NOMO-1 treated with dmso at 0.1 percent for 144 hours (cell line): ENCODE results near the gene NCOA5.

Experiments
- DNase-seq: peaks from one replicate; lab custom pipeline; 2025; ENCODE audit not compliant: unreplicated experiment; lab: John Stamatoyannopoulos, UW

The NCOA5 gene

DNA sequence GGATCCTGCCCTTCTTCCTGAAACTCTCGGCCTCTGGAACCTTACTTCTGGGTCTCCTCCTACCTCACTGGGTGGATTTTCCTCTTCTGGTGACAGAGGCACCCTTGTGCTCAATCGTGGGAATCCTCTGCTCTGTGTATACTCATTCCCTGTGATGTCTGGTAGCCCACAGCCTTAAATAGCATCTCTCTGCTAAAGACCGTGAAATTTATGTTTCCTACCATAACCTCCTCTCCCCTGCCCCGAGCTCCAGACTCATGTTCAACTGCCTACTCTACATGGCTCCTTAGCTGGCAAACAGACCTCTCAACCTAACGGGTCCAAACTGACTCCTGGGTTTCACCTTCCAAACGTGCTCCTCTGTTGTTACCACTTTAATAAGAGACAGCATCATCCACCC, 71.2 kb downstream of the NCOA5 start:
- no peak for DNase-seq

DNA sequence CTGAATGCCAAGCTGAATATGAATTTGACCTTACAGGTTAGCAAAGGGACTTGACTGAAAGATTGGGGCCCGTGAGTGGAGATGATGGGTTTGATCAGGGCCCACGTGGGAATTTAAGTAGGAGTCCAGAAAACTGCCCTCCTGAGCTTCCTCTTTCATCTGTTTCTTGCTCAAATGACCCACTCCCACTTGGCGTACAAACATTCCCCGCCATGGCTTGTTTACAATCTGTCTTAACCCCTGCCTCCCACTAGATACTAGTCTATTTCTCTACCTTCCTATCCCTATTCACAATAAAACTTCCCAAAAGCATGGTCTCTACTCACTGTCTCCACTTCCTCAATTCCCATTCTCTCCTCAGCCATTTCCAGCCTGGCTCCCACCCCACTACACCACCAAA, 71.7 kb downstream of the NCOA5 start:
- DNase-seq, result no peak

GRCh38 chr20:46017272-46017671, 72.5 kb downstream of the NCOA5 start:
- no peak for DNase-seq

- DNase-seq, result no peak
These were observed 75.0 kb downstream of the NCOA5 start for GRCh38 chr20:46014517-46015396.

- peak; percentile 41 for DNase-seq
These were observed 75.8 kb downstream of the NCOA5 start for GRCh38 chr20:46013829-46014516.

DNA sequence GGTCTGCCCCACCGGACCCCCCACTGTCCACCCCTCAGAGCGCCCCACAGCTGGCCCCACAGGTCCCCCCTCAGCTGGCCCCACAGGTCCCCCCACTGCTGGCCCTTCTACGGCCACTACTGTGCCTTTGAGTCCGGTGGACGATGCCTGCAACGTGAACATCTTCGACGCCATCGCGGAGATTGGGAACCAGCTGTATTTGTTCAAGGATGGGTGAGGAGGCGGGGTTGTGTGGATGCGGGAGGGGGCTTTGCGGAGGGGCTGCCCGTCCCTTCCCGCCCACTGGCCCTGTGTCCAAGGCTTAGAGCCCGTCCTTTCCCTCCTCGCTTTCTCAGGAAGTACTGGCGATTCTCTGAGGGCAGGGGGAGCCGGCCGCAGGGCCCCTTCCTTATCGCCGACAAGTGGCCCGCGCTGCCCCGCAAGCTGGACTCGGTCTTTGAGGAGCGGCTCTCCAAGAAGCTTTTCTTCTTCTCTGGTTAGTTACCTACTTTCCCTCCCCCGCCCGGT, 76.4 kb downstream of the NCOA5 start:
- no peak for DNase-seq

GRCh38 chr20:46012921-46013320, 76.8 kb downstream of the NCOA5 start:
- no peak for DNase-seq

- DNase-seq, result no peak
These were observed 77.9 kb downstream of the NCOA5 start for GRCh38 chr20:46011631-46012482.
